ENCODE data around the gene CAMKK2.
A peak's percentile ranks its signal among the peaks of the same experiment; 100 is the strongest.
"Not testable (repeated sequence)": the region's sequence is repeated elsewhere in the genome, so short reads cannot be mapped to it uniquely, and the experiment has no call there.

The CAMKK2 gene

DNA sequence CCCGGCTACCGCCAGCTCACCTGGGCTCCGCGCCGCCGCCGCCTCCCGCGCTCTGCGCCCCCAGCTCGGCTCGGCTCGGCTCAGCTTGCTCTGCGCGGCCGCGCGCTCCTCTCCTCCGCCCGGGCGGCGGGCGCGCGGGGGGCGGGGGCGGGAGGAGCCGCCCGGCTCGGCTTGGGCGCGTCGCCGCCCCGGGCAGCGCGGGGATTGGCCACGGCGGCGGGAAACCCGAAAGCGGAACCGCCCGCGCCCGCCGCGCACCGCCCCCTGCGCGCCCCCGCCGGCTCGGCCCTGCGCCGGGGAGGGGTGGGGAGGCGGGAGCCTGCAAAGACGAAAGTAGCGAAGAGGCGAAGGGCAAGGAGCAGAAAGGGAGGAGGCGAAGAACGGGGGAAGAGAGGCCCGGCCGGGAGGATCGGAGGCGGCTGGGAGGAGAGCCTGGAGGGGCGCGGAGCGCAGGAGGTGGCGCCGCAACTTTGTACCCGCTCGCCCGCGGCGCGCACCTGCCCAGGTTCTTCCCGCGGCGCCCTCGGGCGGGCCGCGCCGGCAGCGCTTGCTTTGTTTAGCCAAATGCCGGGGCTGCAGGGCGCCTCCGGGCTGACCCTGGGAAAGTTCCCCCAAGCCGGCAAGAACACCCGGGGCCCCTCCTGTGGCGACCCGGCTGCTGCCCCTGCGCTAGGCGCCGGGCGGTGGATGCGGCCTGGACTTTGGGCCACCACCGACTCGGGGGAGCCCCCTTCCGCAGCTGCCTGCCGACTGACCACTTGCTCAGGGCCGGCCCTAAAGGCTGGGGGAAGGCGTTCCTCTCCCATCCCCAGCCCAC, at the start of gene CAMKK2:
TSS of gene CAMKK2 (minus strand) at position 92 of the 817 bp plus-strand sequence. CDS start 22,183 bp downstream, outside the sequence.
- DNase-seq (ENCODE audit: low read depth) = peak; percentile 57

DNA sequence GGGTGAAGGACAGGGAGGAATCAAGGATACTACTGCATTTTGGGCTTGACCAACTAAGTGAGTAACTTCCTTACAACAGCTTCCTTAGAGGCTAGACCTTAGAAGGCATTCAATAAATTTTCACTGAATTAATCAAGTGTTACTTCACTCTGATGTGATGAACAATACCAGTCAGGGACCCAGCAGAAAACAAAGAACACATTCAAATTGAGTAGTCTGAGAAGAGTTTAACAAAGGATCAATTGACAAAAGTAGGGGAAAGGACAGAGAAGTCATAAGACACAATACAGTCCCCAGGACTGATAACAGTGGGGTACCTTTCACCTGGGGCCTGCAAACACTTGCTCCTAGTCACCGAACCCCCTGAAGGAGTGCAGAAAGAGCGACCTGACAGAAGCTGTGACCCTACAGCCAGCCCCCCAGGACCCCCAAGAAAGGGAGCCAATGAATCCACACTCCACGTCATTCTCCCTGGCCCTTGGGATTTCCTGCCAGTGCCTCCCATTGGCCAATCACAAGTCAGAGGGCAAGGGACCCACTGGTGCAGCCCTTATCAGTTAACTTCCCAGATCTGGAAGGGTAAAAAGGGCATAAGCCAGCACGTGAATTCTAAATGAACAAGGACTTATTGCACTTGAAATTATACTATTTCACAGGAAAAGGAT, 48.8 kb upstream of the CAMKK2 start:
- no peak for DNase-seq (ENCODE audit: low read depth)

DNA sequence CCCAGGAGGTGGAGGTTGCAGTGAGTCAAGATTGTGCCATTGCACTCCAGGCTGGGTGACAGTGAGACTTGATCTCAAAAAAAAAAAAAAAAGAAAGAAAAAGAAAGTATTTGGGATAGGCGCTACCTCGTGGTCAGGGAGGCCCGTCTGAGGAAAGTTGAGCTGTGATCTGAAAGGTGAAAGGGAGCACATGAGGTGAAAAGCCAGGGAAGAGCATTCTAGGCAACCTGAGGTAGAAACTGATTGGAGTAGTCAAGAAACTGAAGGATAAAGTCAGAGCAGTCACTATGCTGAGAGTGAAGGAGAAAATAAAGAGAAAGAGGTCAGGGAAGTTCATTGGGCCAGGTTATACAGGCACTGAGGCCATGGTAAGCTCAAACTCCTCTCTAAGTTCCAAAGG, 48.0 kb upstream of the CAMKK2 start:
- no peak for DNase-seq (ENCODE audit: low read depth)

DNA sequence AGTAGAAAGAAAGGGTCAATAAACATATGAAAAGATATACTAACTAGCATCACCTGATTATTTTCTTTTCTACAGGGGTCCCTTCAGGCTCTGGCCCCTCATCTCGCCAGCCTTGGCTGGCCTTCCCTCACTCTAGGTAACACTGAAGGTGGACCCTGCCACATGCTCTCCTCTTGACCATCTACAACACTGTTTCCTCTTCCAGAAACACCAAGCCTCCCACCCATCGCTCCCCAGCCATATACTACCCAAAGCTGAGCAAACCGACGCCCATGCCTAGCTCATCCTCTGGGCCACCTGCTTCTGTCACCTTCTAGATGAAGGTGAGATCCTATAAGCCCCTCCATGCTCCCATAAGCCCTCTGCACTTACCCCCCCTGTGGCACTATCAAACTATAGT, 40.9 kb upstream of the CAMKK2 start:
- no peak for DNase-seq (ENCODE audit: low read depth)

DNA sequence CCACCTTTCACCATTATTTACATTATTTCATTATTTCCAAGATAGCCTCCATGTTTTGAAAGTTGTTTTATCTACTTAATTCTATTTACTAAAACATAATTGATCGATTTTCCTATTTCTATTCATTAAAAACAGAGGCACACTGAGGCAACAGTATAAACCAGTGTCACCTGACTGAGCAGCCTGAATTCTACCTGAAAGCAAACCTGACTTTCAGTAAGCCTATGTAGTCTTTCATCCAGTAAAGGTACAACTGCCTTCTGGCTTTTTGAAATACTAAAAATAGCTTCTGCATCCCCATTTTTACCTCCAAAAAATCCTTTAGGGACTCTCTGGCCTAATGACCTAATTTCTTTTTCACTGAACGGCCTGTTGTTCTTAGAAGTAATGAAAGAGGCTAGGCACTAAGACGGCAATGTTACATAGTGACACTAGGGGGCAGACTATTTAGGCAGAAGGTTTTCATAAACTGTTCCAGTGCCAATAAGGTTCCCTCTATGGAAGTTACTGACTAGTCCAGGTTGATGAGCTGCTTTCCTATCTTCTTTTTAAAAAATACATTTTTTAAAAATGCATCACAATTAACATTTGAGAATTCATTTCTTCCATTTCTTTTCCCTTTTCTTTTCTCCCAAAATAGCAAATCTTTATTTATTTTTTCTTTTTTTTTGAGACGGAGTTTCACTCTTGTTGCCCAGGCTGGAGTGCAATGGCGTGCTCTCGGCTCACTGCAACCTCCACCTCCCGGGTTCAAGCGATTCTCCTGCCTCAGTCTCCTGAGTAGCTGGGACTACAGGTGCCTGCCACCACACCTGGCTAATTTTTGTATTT, 38.2 kb upstream of the CAMKK2 start:
- DNase-seq (ENCODE audit: low read depth) = no peak

DNA sequence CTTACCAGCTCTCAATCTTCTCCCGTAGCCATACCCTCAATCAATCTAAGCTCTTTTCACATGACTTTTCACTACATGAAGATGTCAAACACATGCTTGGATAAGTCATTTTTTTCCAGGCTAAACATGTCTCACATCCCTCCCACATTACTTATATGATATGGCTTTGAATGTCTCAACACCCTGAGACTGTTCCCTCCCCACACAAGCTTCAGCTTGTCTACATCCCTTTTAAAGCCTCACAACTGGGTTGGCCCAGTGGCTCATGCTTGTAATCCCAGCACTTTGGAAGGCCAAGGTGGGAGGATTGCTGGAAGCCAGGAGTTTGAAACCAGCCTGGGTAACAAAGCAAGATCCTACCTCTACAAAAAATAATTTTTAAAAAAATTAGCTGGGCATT, 37.2 kb upstream of the CAMKK2 start:
- DNase-seq (ENCODE audit: low read depth) = no peak

DNA sequence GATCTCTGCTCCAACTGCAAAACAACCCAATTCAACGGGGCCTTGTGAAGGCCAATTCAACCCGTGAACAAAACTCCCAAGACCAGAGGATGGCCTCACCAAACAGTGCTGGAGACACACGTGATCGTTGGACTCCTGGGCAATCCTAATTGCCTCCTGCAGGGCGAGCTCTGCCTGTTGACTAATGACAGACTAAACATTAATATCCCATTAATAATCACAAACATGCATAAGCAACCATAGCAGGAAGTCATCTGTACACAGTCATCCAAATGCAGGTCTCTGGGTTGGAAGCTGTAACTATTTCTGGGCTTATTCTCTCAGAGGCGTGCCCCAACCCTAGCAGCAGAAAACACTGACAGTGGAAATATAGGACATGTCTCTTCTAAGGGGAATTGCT, 34.7 kb upstream of the CAMKK2 start:
- DNase-seq (ENCODE audit: low read depth) = no peak

DNA sequence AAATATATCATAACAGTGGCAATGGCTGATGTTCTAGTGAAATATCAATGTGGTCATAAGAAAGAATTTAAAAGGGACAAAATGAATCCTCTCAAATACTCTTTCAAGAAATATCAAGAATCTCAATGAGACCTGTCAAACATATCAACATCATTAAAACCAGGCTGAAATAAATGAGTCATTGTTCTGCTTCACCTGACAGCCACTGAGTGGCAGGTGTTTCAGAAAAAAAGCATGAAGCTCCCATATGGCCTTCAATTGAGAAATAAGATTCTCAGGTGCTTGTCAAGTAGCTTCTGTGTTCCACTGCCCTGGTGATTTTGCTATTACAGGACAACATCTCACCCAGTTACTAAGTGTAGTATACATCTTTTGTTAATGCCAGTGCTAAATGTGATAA, 34.2 kb upstream of the CAMKK2 start:
- no peak for DNase-seq (ENCODE audit: low read depth)

DNA sequence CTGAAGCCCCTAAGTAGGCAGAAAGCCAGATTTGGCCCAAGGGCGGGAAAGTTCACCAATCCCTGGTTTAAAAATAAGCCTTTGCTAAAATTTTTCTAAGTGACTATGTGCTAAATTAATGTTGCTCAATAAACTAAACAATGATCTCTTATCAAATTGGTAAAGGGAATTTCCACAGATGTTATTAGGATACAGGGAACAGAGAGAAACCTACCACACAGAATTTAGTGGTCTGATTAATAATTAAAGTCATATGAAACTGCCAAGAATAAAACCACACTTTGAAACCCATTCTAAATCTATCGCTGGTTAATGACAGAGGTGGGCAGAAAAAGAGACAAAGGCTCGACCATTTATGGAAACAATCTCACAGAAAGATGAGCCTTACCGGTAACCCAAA, 33.7 kb upstream of the CAMKK2 start:
- DNase-seq (ENCODE audit: low read depth) = no peak

DNA sequence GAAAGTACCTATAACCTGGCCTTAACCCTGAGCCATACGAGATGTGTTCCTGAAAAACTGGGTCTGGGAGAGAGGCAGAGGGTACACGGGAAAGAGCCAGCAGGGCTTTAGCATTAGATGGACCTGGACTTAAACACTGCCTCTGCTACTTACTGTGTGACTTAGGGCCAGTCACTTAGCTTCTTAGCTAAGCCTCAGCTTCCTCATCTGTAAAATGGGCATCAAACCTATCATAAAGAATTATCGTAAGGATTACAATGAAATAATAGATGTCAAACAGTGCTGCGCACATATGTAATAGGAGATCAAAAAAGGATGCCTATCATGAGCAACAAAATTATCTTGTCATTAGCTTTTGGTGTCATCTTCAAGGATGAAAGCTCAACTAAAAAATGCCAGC, 32.1 kb upstream of the CAMKK2 start:
- DNase-seq (ENCODE audit: low read depth) = no peak

DNA sequence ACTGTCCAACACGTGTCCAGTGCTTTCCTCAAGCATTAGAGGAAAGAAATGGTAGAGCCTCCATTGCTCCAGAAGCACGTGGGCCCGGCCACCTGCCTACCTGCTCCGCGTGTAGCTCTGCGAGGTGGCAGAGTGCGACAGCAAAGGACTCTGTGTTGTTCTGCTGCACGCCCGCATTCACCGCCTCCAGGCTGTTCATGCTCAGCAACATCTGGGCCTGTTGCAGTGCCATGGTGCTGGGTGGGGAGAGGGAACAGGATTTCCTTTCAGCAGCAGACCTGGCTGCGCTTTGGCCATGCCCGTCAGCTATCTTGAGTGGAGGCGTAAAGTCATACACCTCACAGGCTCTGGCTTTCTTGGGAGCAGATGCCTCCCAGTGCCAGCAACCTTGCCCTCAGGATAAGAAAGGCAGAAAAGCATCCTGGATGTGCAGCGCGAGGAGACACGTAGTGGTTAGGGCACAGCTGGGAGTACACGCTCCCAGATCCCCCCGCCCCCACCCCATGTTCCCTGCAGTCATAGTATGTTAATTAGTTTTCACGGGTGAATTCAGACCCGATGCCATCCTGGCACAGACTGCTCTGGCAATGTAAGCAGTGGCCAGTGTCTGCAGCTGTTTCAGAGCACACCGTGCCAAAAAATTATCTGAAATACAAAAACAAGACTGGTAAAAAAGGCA, 30.6 kb upstream of the CAMKK2 start:
- DNase-seq (ENCODE audit: low read depth) = no peak

DNA sequence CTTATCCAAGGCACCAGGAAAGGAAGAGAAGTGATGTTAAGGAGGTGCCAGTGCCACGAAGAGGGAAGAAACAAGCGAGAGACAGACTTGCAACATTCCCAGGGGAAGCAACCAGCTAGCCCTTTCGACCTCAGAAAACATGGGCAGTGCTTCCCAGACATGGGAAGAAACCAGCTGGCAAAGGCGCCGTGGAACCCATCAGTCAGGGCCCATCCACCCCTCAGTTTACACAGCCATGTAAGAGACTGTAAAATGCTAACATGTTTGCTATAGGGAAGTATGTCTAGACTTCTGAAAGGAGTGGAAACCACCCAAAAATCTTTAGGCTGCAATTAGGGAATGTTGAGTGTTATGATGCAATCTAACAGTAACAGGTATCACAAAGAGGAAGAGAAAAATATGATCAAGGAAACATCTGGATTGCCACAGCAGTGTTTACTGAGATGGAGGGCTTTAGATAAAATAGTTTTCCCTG, 29.4 kb upstream of the CAMKK2 start:
- no peak for DNase-seq (ENCODE audit: low read depth)

DNA sequence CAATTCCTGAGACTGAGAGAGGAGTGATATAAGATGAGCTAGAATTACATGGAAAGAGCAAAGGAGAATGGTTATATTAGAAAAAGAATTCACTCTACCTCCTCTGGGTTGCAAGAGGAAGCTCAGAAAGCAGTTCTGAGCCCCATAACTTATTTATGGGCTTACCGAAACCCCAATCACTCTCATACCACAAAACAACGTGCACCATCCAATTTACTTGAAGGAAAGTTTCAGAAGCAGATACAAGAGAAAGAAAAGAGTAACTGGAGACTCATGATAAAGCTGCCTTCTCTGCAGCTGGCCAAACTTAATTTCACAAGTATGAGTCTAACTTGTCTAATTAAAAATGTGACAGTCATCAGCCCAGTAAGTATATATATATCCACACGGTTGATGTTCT, 27.4 kb upstream of the CAMKK2 start:
- DNase-seq (ENCODE audit: low read depth) = no peak

DNA sequence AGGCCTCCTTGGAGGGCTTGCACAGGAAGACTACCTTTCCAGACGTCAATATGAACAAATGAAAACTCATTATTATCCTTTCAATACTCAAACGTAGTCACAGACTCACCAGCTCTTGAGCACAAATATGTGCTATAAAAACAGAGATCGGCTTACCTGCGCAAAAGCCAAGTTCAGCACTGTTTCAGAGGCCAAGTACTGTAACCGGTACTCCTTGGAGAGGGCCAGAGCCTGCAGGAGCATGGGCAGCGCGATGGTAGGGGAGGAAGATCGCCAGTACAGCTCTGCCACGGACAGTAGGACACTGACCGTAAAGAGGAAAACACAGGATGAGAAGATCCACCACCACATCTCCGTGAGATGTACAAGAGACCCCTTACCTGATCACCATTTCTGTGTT, 21.6 kb upstream of the CAMKK2 start:
- no peak for DNase-seq (ENCODE audit: low read depth)

DNA sequence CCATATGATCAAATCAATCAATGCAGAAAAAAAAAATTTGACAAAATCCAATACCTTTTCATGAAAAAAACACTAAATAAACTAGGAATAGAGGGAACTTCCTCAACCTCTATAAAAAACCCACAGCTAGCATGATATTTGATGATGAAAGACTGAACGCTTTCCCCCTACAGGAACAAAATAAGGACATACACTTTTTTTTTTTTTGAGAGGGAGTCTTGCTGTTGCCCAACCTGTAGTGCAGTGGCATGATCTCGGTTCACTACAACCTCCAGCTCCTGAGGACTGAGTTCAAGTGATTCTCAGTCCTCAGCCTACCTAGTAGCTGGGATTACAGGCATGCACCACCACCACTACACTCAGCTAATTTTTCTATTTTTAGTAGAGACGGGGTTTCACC, 17.9 kb upstream of the CAMKK2 start:
- no peak for DNase-seq (ENCODE audit: low read depth)

DNA sequence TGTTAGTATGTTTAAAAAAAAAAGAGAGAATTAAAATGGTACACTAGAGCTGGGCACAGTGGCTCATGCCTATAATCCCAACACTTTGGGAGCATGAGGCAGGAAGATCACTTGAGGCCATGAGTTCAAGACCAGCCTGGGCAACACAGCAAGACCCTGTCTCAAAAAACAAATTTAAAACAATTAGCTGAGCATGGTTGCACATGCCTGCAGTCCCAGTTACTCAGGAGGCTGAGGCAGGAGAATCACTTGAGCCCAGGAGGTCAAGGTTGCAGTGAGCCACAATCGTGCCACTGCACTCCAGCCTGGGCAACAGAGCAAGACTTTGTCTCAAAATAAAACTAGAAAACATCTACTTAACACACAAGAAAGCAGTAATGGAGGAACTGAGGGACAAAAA, 13.7 kb upstream of the CAMKK2 start:
- not testable (repeated sequence) for DNase-seq (ENCODE audit: low read depth)

DNA sequence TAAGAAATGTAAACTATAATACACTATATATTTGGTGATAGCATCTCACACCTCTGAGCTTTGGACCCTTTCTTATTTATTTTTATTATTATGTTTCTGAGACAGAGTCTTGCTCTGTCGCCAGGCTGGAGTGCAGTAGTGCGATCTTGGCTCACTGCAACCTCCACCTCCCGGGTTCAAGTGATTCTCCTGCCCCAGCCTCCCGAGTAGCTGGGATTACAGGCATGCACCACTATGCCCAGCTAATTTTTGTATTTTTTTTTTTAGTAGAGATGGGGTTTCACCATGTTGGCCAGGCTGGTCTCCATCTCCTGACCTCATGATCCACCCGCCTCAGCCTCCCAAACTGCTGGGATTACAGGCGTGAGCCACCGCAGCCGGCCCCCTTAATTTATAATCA, 10.9 kb upstream of the CAMKK2 start:
- DNase-seq (ENCODE audit: low read depth) = not testable (repeated sequence)

DNA sequence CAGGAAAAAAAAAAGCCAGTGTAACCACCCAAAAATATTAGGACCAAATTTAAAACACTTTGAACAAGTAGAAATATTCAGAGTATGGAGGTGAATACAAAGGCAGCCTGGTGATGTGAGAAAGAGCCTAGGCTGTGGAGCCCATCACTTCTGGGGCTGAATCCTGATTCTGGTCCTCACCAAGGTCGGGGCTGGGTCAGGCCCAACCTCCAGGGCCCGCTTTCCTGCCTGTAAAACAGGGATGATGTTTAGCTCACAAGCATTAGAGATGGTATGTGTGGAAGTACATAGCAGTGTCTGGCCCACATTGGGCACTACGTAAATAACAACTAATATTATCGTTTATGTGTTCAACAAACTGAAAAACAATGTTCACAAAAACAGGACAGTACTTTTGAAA, 7.8 kb upstream of the CAMKK2 start:
- no peak for DNase-seq (ENCODE audit: low read depth)

DNA sequence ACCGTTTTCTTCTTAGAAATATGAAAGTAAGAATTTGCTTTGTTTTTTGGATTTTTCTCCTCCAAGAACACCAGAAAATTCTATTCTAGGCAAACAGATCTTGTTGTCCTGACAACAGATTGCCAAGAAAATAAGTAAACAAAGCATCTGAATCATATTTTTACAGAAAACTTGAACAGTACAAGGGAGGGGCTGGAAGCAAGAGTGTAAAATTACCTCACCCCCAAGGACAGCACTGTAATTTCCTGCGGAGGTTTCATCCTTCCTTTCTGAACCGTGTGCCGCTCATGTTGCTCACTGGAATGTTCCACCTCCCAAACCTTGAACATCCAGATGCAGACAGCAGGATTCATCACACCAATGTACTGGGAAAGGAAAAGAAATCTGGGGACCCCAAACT, 5.4 kb upstream of the CAMKK2 start:
- DNase-seq (ENCODE audit: low read depth) = no peak

DNA sequence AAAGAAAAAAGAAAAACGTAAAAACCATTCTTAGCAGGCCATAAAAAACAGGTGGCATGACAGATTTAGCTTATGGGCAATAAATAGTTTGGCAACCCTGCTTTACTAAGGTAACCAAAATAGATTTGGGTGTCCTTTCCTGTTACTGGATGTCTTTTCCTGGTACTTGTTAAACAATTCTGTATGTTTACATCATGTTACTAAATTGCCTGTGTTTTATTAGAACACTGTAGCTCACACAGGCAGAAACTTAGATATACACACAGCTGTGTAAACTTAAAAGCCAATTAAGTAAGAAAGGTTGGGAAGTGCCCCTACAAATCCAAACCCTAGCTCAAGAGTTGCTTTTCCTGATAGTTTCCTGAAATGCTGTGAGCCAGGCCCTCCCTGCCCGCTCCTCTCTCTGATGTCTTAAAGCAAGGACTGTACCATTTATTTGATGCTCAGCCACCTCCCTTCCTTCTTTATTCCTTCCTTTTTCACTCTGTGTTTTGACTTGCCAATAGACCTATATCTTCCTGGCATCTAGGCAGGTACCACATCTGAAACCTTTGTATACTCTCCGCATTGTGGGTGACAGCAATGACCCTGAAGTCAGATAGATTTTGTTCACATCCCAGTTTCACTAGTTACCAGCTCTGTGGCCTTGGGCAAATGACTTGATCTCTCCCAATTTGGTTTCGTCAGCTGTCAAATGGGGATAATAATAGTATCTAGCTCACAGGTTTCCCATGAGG, 3.7 kb upstream of the CAMKK2 start:
- DNase-seq (ENCODE audit: low read depth) = no peak

DNA sequence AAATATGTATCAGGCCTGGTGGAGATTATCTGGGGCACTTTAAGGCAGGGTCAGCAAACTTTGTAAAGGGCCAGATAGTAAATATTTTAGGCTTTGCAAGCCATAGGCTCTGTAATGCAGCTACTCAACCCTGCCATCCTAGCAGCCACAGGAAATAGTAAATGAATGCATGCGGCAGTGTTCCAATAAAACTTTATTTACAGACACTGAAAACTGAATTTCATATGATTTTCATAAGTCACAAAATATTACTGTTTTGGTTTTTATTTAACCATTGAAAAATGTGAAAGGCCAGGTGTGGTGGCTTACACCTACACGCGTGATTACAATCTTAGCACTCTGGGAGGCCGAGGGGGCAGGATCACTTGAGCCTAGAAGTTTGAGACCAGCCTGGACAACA, 3.2 kb upstream of the CAMKK2 start:
- DNase-seq (ENCODE audit: low read depth) = no peak

All from stimulated activated CD8-positive, alpha-beta memory T cell treated with anti-CD3 and anti-CD28 coated beads, Interleukin-15, amount 100 ng/mL, for 1 hour (primary cell).